ENCODE results near the gene SCAF1. TPM values are rescaled to one million over a fixed set of nuclear protein-coding genes. Genes with fewer than 3 reads are reported as not detected.

Gene SCAF1
- total and polyA plus RNA-seq, 2 donors (not counting 1 experiment from before 2014, with no cell fraction given): 17.1 to 68.3 TPM

DNA sequence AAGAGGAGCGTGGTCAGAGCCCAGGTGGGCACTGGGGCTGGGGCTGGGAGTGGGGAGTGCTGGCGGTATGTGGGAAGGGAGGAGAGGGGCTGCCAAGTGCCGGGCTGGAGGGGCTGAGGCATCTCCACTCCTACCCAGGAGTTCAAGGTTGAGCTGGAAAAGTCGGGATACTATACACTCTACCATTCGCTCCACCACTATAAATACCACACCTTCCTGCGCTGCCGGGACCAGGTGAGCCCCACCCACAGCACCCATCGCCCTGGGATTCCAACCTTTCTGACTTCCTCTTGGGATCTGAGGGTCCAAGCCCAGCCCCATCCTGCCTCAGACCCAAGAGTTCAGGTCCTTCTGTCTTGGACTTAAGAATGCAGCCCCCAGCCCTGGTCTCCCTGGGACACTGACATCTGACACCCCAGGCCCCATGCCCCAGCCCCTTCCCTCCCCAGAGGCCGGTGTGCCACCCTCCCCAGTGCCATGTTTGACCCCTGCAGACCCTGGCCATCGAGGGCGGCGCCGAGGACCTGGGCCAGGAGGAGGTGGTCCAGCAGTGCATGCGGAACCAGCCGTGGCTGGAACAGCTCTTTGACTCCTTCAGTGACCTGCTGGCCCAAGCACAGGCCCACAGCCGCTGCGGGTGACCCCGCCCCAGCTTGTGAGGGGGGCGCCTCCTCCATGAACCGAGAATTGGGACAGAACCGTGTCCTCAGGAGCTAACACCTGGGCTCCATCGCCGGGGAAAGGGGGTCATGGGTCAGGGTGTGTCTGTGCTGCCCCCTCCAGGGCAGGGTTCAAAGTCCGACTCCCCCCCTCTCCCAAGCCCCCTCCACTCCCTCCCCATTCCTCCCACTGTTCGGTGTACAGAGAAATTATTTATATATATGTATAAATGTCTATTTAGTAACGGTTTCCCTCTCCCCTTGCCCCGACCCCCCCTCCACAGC is 16.8 kb upstream of the SCAF1 start:
- H3K27ac ChIP-seq (ENCODE audit: low read length in 2 of 2): no peak overlapping the region
- no peaks in the 10 kb centered on the region for H3K9me3 Mint-ChIP-seq (ENCODE audit: insufficient read depth)
- DNase-seq (no peak), ATAC-seq (ENCODE audit: low read depth) (no peak)
- WGBS (ENCODE audit: insufficient coverage): 97% methylated on average over 15 of the region's 27 CpGs
- no peak overlapping the region for H3K4me3 Mint-ChIP-seq
- H3K27me3 ChIP-seq (replicated peaks in 1 of 4; ENCODE audit: control extremely low read depth in 1 of 4, control insufficient read depth in 3 of 4, insufficient read depth in 4 of 4, low read length in 3 of 4): no peaks in the 10 kb centered on the region
- peaks cover 14% of the 10 kb centered on the region for H3K79me2 ChIP-seq (ENCODE audit: control insufficient read depth, insufficient read depth, low read length)
- H3K4me1 ChIP-seq (ENCODE audit: control insufficient read depth in 2 of 2, insufficient read depth in 2 of 2, low read length in 2 of 2): no peaks in the 10 kb centered on the region
- H3K27me3 Mint-ChIP-seq: no peaks in the 10 kb centered on the region
- H2AFZ ChIP-seq (ENCODE audit: insufficient read depth, low read depth, low read length, poor library complexity, severe bottlenecking): no peak overlapping the region
- ChIA-PET CTCF (no interaction called here), POLR2A (interaction anchor here (0.5 to 1.3 kb wide), 2 partner anchors 15 to 395 kb away, joined by 3 to 6 read pairs; partner anchors contain the start of gene RRAS)
- H3K9me3 ChIP-seq (ENCODE audit: control extremely low read depth in 1 of 3, control insufficient read depth in 2 of 3, insufficient read depth in 1 of 3, low read length in 2 of 3): no peaks in the 10 kb centered on the region
- H3K9ac ChIP-seq (ENCODE audit: low read length): no peak overlapping the region
- H3K27ac Mint-ChIP-seq: no peak overlapping the region
- no peaks in the 10 kb centered on the region for H3K4me1 Mint-ChIP-seq
- TF ChIP-seq, protein P1, sequence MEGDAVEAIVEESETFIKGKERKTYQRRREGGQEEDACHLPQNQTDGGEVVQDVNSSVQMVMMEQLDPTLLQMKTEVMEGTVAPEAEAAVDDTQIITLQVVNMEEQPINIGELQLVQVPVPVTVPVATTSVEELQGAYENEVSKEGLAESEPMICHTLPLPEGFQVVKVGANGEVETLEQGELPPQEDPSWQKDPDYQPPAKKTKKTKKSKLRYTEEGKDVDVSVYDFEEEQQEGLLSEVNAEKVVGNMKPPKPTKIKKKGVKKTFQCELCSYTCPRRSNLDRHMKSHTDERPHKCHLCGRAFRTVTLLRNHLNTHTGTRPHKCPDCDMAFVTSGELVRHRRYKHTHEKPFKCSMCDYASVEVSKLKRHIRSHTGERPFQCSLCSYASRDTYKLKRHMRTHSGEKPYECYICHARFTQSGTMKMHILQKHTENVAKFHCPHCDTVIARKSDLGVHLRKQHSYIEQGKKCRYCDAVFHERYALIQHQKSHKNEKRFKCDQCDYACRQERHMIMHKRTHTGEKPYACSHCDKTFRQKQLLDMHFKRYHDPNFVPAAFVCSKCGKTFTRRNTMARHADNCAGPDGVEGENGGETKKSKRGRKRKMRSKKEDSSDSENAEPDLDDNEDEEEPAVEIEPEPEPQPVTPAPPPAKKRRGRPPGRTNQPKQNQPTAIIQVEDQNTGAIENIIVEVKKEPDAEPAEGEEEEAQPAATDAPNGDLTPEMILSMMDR (IDR thresholded peaks at IDR 0.05): no peak
- TF ChIP-seq EZH2 (IDR thresholded peaks at IDR 0.05; ENCODE audit: borderline replicate concordance, insufficient read depth, low read depth, low read length, poor library complexity, severe bottlenecking): no peak
- peaks cover 0 to 21% of the 10 kb centered on the region in 2 experiments for H3K36me3 ChIP-seq (replicated peaks in 1 of 2; ENCODE audit: control extremely low read depth in 1 of 2, control insufficient read depth in 1 of 2, extremely low read depth in 1 of 2, insufficient read depth in 2 of 2, low read length in 1 of 2)
- H4K20me1 ChIP-seq (ENCODE audit: control insufficient read depth, insufficient read depth, low read length, poor library complexity, severe bottlenecking): peaks cover 33% of the 10 kb centered on the region
- intact Hi-C loops (cut with micrococcal nuclease): no loop called here
- no peak overlapping the region for H3K4me2 ChIP-seq (replicated peaks; ENCODE audit: low read depth, low read length, poor library complexity, severe bottlenecking)
- H3K4me3 ChIP-seq (ENCODE audit: control extremely low read depth in 1 of 5, extremely low read depth in 1 of 5, insufficient read depth in 1 of 5, low read depth in 2 of 5, low read length in 4 of 5): no peak overlapping the region

DNA sequence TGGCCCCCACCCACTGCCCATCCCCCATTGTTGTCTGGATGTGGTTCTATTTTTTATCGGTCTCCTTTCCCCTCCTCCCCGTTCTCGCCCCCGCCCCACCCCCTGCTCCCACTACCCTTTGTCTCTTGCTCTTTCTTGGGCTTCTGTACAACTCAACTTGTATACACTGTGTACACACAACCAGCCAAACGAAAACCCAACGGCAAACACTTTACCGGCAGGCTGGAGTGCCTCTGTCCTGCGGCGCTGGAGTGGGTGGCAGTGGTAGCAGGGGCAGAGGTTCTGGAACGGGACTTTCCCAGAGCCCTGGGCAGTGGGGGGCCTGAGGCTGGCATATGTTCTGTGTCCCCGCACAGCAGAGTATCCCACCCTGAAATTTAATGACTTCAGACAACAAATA is 15.8 kb upstream of the SCAF1 start:
- no peaks in the 10 kb centered on the region for H3K4me1 ChIP-seq (ENCODE audit: control insufficient read depth in 2 of 2, insufficient read depth in 2 of 2, low read length in 2 of 2)
- no peak overlapping the region for H3K4me3 Mint-ChIP-seq
- ChIA-PET POLR2A (interaction anchor here (1.3 kb wide), 1 partner anchor 14 kb away, joined by 6 read pairs; the partner anchor contains the start of gene RRAS), CTCF (no interaction called here)
- ATAC-seq (ENCODE audit: low read depth) (no peak), DNase-seq (no peak)
- no peak overlapping the region for H3K27ac Mint-ChIP-seq
- peaks cover 24% of the 10 kb centered on the region for H4K20me1 ChIP-seq (ENCODE audit: control insufficient read depth, insufficient read depth, low read length, poor library complexity, severe bottlenecking)
- no peak overlapping the region for H2AFZ ChIP-seq (ENCODE audit: insufficient read depth, low read depth, low read length, poor library complexity, severe bottlenecking)
- 100% methylated on average over 6 of the region's 11 CpGs for WGBS (ENCODE audit: insufficient coverage)
- H3K27me3 ChIP-seq (replicated peaks in 1 of 4; ENCODE audit: control extremely low read depth in 1 of 4, control insufficient read depth in 3 of 4, insufficient read depth in 4 of 4, low read length in 3 of 4): no peaks in the 10 kb centered on the region
- H3K27ac ChIP-seq (ENCODE audit: low read length in 2 of 2): no peak overlapping the region
- no peaks in the 10 kb centered on the region for H3K27me3 Mint-ChIP-seq
- H3K4me2 ChIP-seq (replicated peaks; ENCODE audit: low read depth, low read length, poor library complexity, severe bottlenecking): no peak overlapping the region
- H3K9me3 Mint-ChIP-seq (ENCODE audit: insufficient read depth): no peaks in the 10 kb centered on the region
- H3K9ac ChIP-seq (ENCODE audit: low read length): no peak overlapping the region
- no peaks in the 10 kb centered on the region for H3K4me1 Mint-ChIP-seq
- intact Hi-C loops (cut with micrococcal nuclease): no loop called here
- H3K36me3 ChIP-seq (replicated peaks in 1 of 2; ENCODE audit: control extremely low read depth in 1 of 2, control insufficient read depth in 1 of 2, extremely low read depth in 1 of 2, insufficient read depth in 2 of 2, low read length in 1 of 2): peaks cover 0 to 15% of the 10 kb centered on the region in 2 experiments
- TF ChIP-seq, protein P1 (IDR thresholded peaks at IDR 0.05): no peak
- TF ChIP-seq EZH2 (IDR thresholded peaks at IDR 0.05; ENCODE audit: borderline replicate concordance, insufficient read depth, low read depth, low read length, poor library complexity, severe bottlenecking): no peak
- peaks cover 9% of the 10 kb centered on the region for H3K79me2 ChIP-seq (ENCODE audit: control insufficient read depth, insufficient read depth, low read length)
- H3K9me3 ChIP-seq (ENCODE audit: control extremely low read depth in 1 of 3, control insufficient read depth in 2 of 3, insufficient read depth in 1 of 3, low read length in 2 of 3): no peaks in the 10 kb centered on the region
- no peak overlapping the region for H3K4me3 ChIP-seq (ENCODE audit: control extremely low read depth in 1 of 5, extremely low read depth in 1 of 5, insufficient read depth in 1 of 5, low read depth in 2 of 5, low read length in 4 of 5)
